ENCODE results near the gene MYH7.

DNA sequence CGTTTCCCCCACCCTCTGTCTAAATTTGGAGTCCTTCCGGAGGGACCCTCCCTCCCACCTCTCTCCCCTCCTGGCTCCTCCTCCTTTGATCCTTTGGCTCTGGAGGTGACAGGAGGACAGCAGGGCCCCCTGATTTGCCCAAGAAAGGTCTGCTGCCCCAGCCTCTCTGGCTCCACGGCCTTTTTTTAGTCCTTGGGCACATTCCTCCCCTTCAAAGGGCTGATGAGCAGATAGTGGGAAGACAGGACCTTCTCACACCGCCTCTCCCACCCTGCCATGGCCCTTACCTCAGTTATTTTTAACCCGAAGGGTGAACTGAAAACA lies 27.2 kb downstream of the MYH7 start:
- TF ChIP-seq CTCF (IDR thresholded peaks at IDR 0.05; ENCODE audit: poor library complexity, severe bottlenecking), result no peak
- no peak for TF ChIP-seq POLR2AphosphoS5 (IDR thresholded peaks at IDR 0.05)
- no peak for TF ChIP-seq REST (IDR thresholded peaks at IDR 0.05; ENCODE audit: borderline replicate concordance)
- no peak for TF ChIP-seq MXI1 (conservative IDR thresholded peaks at IDR 0.05; ENCODE audit: poor library complexity, severe bottlenecking)
- TF ChIP-seq SMC3 (conservative IDR thresholded peaks at IDR 0.05; ENCODE audit: poor library complexity), result no peak
- TF ChIP-seq EP300 (conservative IDR thresholded peaks at IDR 0.05; ENCODE audit: poor library complexity, severe bottlenecking), result no peak
- TF ChIP-seq EZH2 (IDR thresholded peaks at IDR 0.05; ENCODE audit: borderline replicate concordance, insufficient read depth, low read length, poor library complexity, severe bottlenecking), result no peak
- TF ChIP-seq RAD21 (conservative IDR thresholded peaks at IDR 0.05), result no peak
- TF ChIP-seq TAF1 (IDR thresholded peaks at IDR 0.05; ENCODE audit: low read depth), result no peak

All from neural cell (in vitro differentiated cells).